K562 (cell line): ENCODE measurements around the gene PRKAG2. TPM values are rescaled to one million over a fixed set of nuclear protein-coding genes. Genes with fewer than 3 reads are reported as not detected.

Experiments used
- CBFA2T2 ChIP-seq: fragments of 450-650 bp; conservative IDR thresholded peaks from 2 replicates; pipeline ENCODE4 v1.6.1; 2017; ENCODE audit warnings: mild to moderate bottlenecking
- CEBPG ChIP-seq, 3 experiments: fragments of 200-800 bp in 1 of 3; sonication (Bioruptor generic) in 1 of 3; sonication (generic) in 1 of 3; formaldehyde crosslinking in 1 of 3; IDR thresholded peaks in 2 of 3; conservative IDR thresholded peaks in 1 of 3; 2 replicates each; pipeline versions ENCODE4 v1.6.1 to v1.8.0; 2016 to 2022; ENCODE audit warnings: missing compliant biosample characterization in 2 of 3, missing genetic modification characterization in 2 of 3, mild to moderate bottlenecking in 1 of 3, missing genetic modification reagents in 1 of 3
- CREB5 ChIP-seq: fragments of 250-450 bp; sonication (Bioruptor Pico); IDR thresholded peaks from 2 replicates; pipeline ENCODE4 v1.5.0; 2020; ENCODE audit warnings: mild to moderate bottlenecking
- HDGF ChIP-seq: fragments of 450-650 bp; IDR thresholded peaks from 2 replicates; pipeline ENCODE4 v1.6.1; 2016
- HOMEZ ChIP-seq: fragments of 250-450 bp; sonication (Bioruptor Pico); IDR thresholded peaks from 2 replicates; pipeline ENCODE4 v1.4.0; 2020; ENCODE audit warnings: mild to moderate bottlenecking, moderate library complexity
- KLF13 ChIP-seq: fragments of 450-650 bp; IDR thresholded peaks from 2 replicates; pipeline ENCODE4 v1.6.1; 2016; ENCODE audit warnings: missing genetic modification characterization, low read depth, mild to moderate bottlenecking, missing compliant biosample characterization, moderate library complexity, borderline replicate concordance
- NR2C2 ChIP-seq, 2 experiments: fragments of 200-800 bp in 1 of 2; sonication (Bioruptor generic) in 1 of 2; sonication (generic) in 1 of 2; formaldehyde crosslinking in 1 of 2; IDR thresholded peaks; 2 replicates each; pipeline versions ENCODE4 v1.6.1 to v1.8.0; 2016 to 2022; ENCODE audit warnings: mild to moderate bottlenecking in 1 of 2, missing compliant biosample characterization in 1 of 2, missing genetic modification characterization in 1 of 2, missing genetic modification reagents in 1 of 2
- PYGO2 ChIP-seq: fragments of 450-650 bp; IDR thresholded peaks from 2 replicates; pipeline ENCODE4 v1.6.1; 2016; ENCODE audit warnings: mild to moderate bottlenecking, missing genetic modification characterization, moderate library complexity, missing compliant biosample characterization
- RAD51 ChIP-seq: fragments of 450-650 bp; IDR thresholded peaks from 2 replicates; pipeline ENCODE4 v1.7.1; 2016; ENCODE audit warnings: low read depth, mild to moderate bottlenecking, borderline replicate concordance
- SAP30 ChIP-seq: fragments of 200-600 bp; sonication (generic); IDR thresholded peaks from 2 replicates; pipeline ENCODE4 v1.6.1; 2012; ENCODE audit warnings: borderline replicate concordance, low read depth, mild to moderate bottlenecking, moderate library complexity, low read length, control low read depth, inconsistent platforms; ENCODE audit not compliant: insufficient read depth, poor library complexity, severe bottlenecking
- SRSF1 ChIP-seq: fragments of 200-400 bp; formaldehyde crosslinking; IDR thresholded peaks from 2 replicates; pipeline ENCODE4 v1.6.1; 2017; ENCODE audit warnings: mild to moderate bottlenecking, low read depth, low read length, moderate library complexity
- SRSF3 ChIP-seq: fragments of 200-400 bp; formaldehyde crosslinking; IDR thresholded peaks from 2 replicates; pipeline ENCODE4 v1.6.1; 2016; ENCODE audit warnings: mild to moderate bottlenecking, low read length, moderate library complexity; ENCODE audit not compliant: insufficient read depth
- TCF7L2 ChIP-seq: fragments of 150-350 bp; IDR thresholded peaks from 2 replicates; pipeline ENCODE4 v1.6.1; 2016; ENCODE audit warnings: low read depth, mild to moderate bottlenecking, low read length, moderate library complexity
- TEAD2 ChIP-seq: fragments of 450-650 bp; IDR thresholded peaks from 2 replicates; pipeline ENCODE4 v1.6.1; 2016; ENCODE audit warnings: missing genetic modification characterization, control low read depth, missing compliant biosample characterization
- ZKSCAN8 ChIP-seq: fragments of 200-800 bp; sonication (Bioruptor generic); IDR thresholded peaks from 2 replicates; pipeline ENCODE4 v1.6.1; 2016; ENCODE audit warnings: missing genetic modification characterization, missing compliant biosample characterization
- ZNF354B ChIP-seq: fragments of 250-450 bp; sonication (Bioruptor Pico); IDR thresholded peaks from 2 replicates; pipeline ENCODE4 v1.4.0; 2020
- ZNF449 ChIP-seq: fragments of 250-450 bp; sonication (Bioruptor Pico); IDR thresholded peaks from 2 replicates; pipeline ENCODE4 v1.8.0; 2022; ENCODE audit warnings: moderate library complexity, mild to moderate bottlenecking, inconsistent platforms
- ZSCAN29 ChIP-seq: fragments of 450-650 bp; IDR thresholded peaks from 2 replicates; pipeline ENCODE4 v1.6.1; 2017
- polyA plus RNA-seq, 8 experiments: library from polyadenylated mRNA; depleted of rRNA in 4 of 8; stranded (reverse) in 5 of 8; unstranded in 3 of 8; fragments of >200 nt; fragmentation: Nextera tagmentation in 2 of 8; fragmentation: Illumina TruSeq in 1 of 8; extraction: Ambion mirVana in 2 of 8; extraction: Trizol in 1 of 8; gene quantifications; 2 replicates each; pipeline versions ENCODE4 v1.2.1 to v1.2.3, GENCODE V29; 2011 to 2014; ENCODE audit warnings: inconsistent platforms in 1 of 8, missing spikeins in 1 of 8
- total RNA-seq, 7 experiments: library from RNA; depleted of rRNA in 6 of 7; stranded (reverse); fragments of >200 nt in 6 of 7; fragmentation: Illumina TruSeq in 2 of 7; extraction: Trizol in 2 of 7; gene quantifications; 2 replicates each; pipeline versions ENCODE4 v1.2.1 to v1.2.3, GENCODE V29; 2011 to 2021; ENCODE audit warnings: low replicate concordance in 1 of 7
- TF ChIP-seq, protein P1 (sequence below): IDR thresholded peaks from 3 replicates; pipeline ENCODE4 v1.6.1; 2011; ENCODE audit warnings: borderline replicate concordance, mild to moderate bottlenecking, moderate library complexity; ENCODE audit not compliant: insufficient read length; ENCODE audit errors: extremely low read depth

PRKAG2 gene
- total and polyA plus RNA-seq, 9 of the 15 experiments (the other 6 are each of a cell fraction or from before 2014, with no cell fraction given), result 0.99 to 5.6 (median 3.3) TPM

DNA sequence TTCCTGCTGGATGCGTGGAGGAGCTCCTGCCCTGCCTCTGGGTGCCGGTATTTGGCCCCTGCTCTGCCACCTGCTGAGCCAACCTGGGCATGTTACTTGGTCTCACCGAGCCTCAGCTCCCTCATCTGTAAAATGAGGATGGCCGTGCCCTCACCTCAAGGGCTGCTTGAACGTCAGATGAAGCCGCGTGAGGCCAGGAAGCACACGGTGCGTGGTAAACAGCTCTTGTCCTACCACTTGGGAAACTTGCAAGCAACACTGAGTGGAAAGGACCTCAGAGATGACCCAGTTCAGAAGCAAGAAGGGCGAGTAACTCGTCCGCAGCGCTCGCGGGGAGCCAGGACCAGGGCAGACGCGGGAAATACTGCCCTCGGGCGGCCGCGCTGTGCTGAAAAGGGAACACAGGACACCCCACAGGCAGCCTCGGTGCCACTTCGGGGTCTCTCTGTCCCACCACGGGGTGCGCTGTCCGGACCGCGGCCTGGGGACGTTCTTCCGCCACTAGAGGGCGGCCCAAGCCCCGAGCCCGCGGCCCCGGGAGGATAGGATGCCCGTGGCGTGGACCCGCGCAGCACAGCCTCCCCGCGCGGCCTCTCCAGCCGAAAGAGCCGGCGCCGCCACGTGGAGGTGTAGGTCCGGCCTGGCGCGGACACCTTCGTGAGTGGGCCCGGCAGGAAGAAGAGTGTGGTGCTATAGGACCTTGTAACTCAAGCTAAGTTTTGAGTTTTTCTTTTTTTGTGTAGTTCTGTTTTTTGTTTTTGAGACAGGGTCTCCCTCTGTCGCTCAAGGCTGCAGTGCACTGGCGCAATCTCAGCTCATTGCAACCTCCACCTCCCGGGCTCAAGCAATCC, 94.1 kb downstream of the PRKAG2 start (continued):
- TF ChIP-seq ZSCAN29 (no peak), CBFA2T2 (no peak), RAD51 (no peak), ZNF449 (CRISPR knock-in tag) (no peak), ZNF354B (CRISPR knock-in tag) (no peak), KLF13 (tag) (no peak), CREB5 (no peak), SAP30 (no peak), TEAD2 (tag) (no peak), HDGF (no peak), ZKSCAN8 (CRISPR knock-in tag) (no peak), TCF7L2 (no peak), HOMEZ (CRISPR knock-in tag) (no peak), SRSF3 (no peak), NR2C2 (CRISPR knock-in tag; IDR thresholded peaks at IDR 0.05) (no peak), NR2C2 (tag; IDR thresholded peaks at IDR 0.05) (no peak), CEBPG (CRISPR knock-in tag; IDR thresholded peaks at IDR 0.05) (no peak), CEBPG (tag; conservative IDR thresholded peaks at IDR 0.05 in 1 of 2, IDR thresholded peaks at IDR 0.05 in 1 of 2) (no peak), SRSF1 (no peak), PYGO2 (tag) (no peak)
- TF ChIP-seq, protein P1, sequence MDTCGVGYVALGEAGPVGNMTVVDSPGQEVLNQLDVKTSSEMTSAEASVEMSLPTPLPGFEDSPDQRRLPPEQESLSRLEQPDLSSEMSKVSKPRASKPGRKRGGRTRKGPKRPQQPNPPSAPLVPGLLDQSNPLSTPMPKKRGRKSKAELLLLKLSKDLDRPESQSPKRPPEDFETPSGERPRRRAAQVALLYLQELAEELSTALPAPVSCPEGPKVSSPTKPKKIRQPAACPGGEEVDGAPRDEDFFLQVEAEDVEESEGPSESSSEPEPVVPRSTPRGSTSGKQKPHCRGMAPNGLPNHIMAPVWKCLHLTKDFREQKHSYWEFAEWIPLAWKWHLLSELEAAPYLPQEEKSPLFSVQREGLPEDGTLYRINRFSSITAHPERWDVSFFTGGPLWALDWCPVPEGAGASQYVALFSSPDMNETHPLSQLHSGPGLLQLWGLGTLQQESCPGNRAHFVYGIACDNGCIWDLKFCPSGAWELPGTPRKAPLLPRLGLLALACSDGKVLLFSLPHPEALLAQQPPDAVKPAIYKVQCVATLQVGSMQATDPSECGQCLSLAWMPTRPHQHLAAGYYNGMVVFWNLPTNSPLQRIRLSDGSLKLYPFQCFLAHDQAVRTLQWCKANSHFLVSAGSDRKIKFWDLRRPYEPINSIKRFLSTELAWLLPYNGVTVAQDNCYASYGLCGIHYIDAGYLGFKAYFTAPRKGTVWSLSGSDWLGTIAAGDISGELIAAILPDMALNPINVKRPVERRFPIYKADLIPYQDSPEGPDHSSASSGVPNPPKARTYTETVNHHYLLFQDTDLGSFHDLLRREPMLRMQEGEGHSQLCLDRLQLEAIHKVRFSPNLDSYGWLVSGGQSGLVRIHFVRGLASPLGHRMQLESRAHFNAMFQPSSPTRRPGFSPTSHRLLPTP, result no peak
